ENCODE measurements around the gene CTSK. TPM values are rescaled to one million over a fixed set of nuclear protein-coding genes. Genes with fewer than 3 reads are reported as not detected.
"Not testable (repeated sequence)": the region's sequence is repeated elsewhere in the genome, so short reads cannot be mapped to it uniquely, and the experiment has no call there.

The CTSK gene
- 100 to 1,000 TPM; 111 to 590 (median 204) TPM for total RNA-seq

GRCh38 chr1:150808121-150808520, at the start of gene CTSK:
Gene CTSK, minus strand, starts transcription at chr1:150808260. Its CDS starts 1,455 bp downstream, at chr1:150806805.
- H3K4me3 ChIP-seq = peak within 1 kb of the TSS; percentile 41 to 45 (median 44)
- H3K9me3 ChIP-seq = no peaks in the 10 kb centered on the region
- no peak for DNase-seq (ENCODE audit: low spot score in 2 of 2)
- no peaks in the 10 kb centered on the region for H3K36me3 ChIP-seq
- intact Hi-C loops (cut with DNase I; ENCODE audit: low total_unique reads) = no loop called here
- H3K27ac ChIP-seq = peak within 1 kb of the TSS; percentile 73 to 85
- no peaks in the 10 kb centered on the region for H3K4me1 ChIP-seq
- TF ChIP-seq POLR2AphosphoS5 (IDR thresholded peaks at IDR 0.05) (peak; percentile 33 to 57 (median 56)), POLR2A (IDR thresholded peaks at IDR 0.05) (no peak)
- H3K27me3 ChIP-seq = no peaks in the 10 kb centered on the region

- DNase-seq (ENCODE audit: low spot score in 2 of 2); H3K4me3 ChIP-seq; H3K36me3 ChIP-seq; H3K27ac ChIP-seq; H3K4me1 ChIP-seq; H3K9me3 ChIP-seq; H3K27me3 ChIP-seq; intact Hi-C loops (cut with DNase I; ENCODE audit: low total_unique reads): not testable (repeated sequence)
Observed at GRCh38 chr1:150852734-150853133, 44.7 kb upstream of the CTSK start.

GRCh38 chr1:150850801-150851362, 42.8 kb upstream of the CTSK start:
- H3K4me3 ChIP-seq; DNase-seq (ENCODE audit: low spot score in 2 of 2); H3K4me1 ChIP-seq; intact Hi-C loops (cut with DNase I; ENCODE audit: low total_unique reads); H3K27ac ChIP-seq; H3K36me3 ChIP-seq; H3K9me3 ChIP-seq; H3K27me3 ChIP-seq: not testable (repeated sequence)

- H3K27me3 ChIP-seq = no peaks in the 10 kb centered on the region
- TF ChIP-seq CTCF (IDR thresholded peaks at IDR 0.05) = no peak
- no peak for TF ChIP-seq POLR2AphosphoS5 (IDR thresholded peaks at IDR 0.05)
- TF ChIP-seq POLR2A (IDR thresholded peaks at IDR 0.05) = no peak
- intact Hi-C loops (cut with DNase I; ENCODE audit: low total_unique reads) = no loop called here
- no peaks in the 10 kb centered on the region for H3K4me1 ChIP-seq
- no peaks in the 10 kb centered on the region for H3K36me3 ChIP-seq
- no peak overlapping the region for H3K4me3 ChIP-seq
- H3K9me3 ChIP-seq = no peaks in the 10 kb centered on the region
- H3K27ac ChIP-seq = no peak overlapping the region
- no peak for DNase-seq (ENCODE audit: low spot score in 2 of 2)
Observed at GRCh38 chr1:150846473-150847146, 38.5 kb upstream of the CTSK start.

GRCh38 chr1:150843474-150843873, 35.4 kb upstream of the CTSK start:
- no peaks in the 10 kb centered on the region for H3K27me3 ChIP-seq
- no peak overlapping the region for H3K27ac ChIP-seq
- no peaks in the 10 kb centered on the region for H3K4me1 ChIP-seq
- no peaks in the 10 kb centered on the region for H3K36me3 ChIP-seq
- intact Hi-C loops (cut with DNase I; ENCODE audit: low total_unique reads) = no loop called here
- DNase-seq (ENCODE audit: low spot score in 2 of 2) = no peak
- H3K4me3 ChIP-seq = no peak overlapping the region
- no peak for TF ChIP-seq POLR2A (IDR thresholded peaks at IDR 0.05)
- TF ChIP-seq POLR2AphosphoS5 (IDR thresholded peaks at IDR 0.05) = no peak
- TF ChIP-seq CTCF (IDR thresholded peaks at IDR 0.05) = no peak
- H3K9me3 ChIP-seq = no peaks in the 10 kb centered on the region

- intact Hi-C loops (cut with DNase I; ENCODE audit: low total_unique reads) = no loop called here
- Histone ChIP-seq H3K4me1 (no peaks in the 10 kb centered on the region), H3K27ac (no peak overlapping the region), H3K4me3 (no peak overlapping the region), H3K36me3 (no peaks in the 10 kb centered on the region), H3K27me3 (no peaks in the 10 kb centered on the region), H3K9me3 (no peaks in the 10 kb centered on the region)
- DNase-seq (ENCODE audit: low spot score in 2 of 2) = no peak
- TF ChIP-seq POLR2AphosphoS5 (IDR thresholded peaks at IDR 0.05) (no peak), POLR2A (IDR thresholded peaks at IDR 0.05) (no peak), CTCF (IDR thresholded peaks at IDR 0.05) (no peak)
Observed at GRCh38 chr1:150842964-150843363, 34.9 kb upstream of the CTSK start.

Data from breast epithelium (tissue), 4 donors.